ENCODE data around the gene NKAIN2. TPM values are rescaled to one million over a fixed set of nuclear protein-coding genes. Genes with fewer than 3 reads are reported as not detected.
"Not testable (repeated sequence)": the region's sequence is repeated elsewhere in the genome, so short reads cannot be mapped to it uniquely, and the experiment has no call there.

NKAIN2 gene
- total and polyA plus RNA-seq, 12 donors = 0.07 to 3.0 (median 0.28) TPM; not detected in 1

GRCh38 chr6:124297507-124297906, 493.8 kb downstream of the NKAIN2 start:
- Histone ChIP-seq H3K4me1 (no peaks in the 10 kb centered on the region), H3K27me3 (peaks cover 0 to 3% (median 0%) of the 10 kb centered on the region in 7 donors), H3K36me3 (no peaks in the 10 kb centered on the region), H3K4me3 (no peak overlapping the region), H3K27ac (no peak overlapping the region), H3K9me3 (no peaks in the 10 kb centered on the region)
- WGBS, 2 donors = 85 to 86% methylated on average over 6 of the region's 6 CpGs
- no peak for DNase-seq
- TF ChIP-seq CTCF (IDR thresholded peaks at IDR 0.05) = no peak
- intact Hi-C loops (cut with DNase I) = no loop called here
- ATAC-seq = no peak

GRCh38 chr6:124298730-124299129, 495.1 kb downstream of the NKAIN2 start:
- DNase-seq (no peak), ATAC-seq (no peak)
- Histone ChIP-seq H3K4me3 (no peak overlapping the region), H3K36me3 (no peaks in the 10 kb centered on the region), H3K4me1 (no peaks in the 10 kb centered on the region), H3K27me3 (peaks cover 0 to 3% (median 0%) of the 10 kb centered on the region in 7 donors), H3K9me3 (peaks cover 0 to 6% (median 0%) of the 10 kb centered on the region in 11 donors), H3K27ac (no peak overlapping the region)
- WGBS, 2 donors = 8 to 20% methylated on average over 1 of the region's 1 CpG
- intact Hi-C loops (cut with DNase I) = no loop called here
- TF ChIP-seq CTCF (IDR thresholded peaks at IDR 0.05) = no peak

GRCh38 chr6:124300907-124301306, 497.2 kb downstream of the NKAIN2 start:
- H3K4me3 ChIP-seq; intact Hi-C loops (cut with DNase I); DNase-seq; H3K4me1 ChIP-seq; H3K27me3 ChIP-seq; H3K27ac ChIP-seq; H3K9me3 ChIP-seq; H3K36me3 ChIP-seq; ATAC-seq: not testable (repeated sequence)
- WGBS, 2 donors = 85 to 94% methylated on average over 2 of the region's 2 CpGs

DNA sequence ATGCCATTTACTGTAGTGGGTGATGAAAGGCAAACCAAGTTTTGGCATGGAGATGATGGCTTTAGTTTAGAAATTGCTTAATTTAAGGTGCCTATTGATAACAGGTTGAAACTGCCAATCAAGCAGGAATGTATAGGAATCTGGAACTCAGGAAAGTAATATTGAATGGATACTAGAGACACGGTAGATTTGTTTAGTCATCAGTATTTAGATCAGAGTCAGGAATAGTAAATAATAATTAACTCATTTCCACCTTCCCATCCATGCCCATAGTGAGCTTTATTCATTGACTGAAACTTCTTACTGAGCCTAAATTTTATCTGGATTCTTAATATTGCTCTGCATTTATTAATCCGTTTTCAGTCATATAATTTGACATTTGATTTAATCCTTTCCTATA, 500.3 kb downstream of the NKAIN2 start:
- no peak overlapping the region for H3K4me3 ChIP-seq
- ATAC-seq = no peak

More for the DNA sequence above, 500.3 kb downstream of the NKAIN2 start:
- Histone ChIP-seq H3K27ac (no peak overlapping the region), H3K36me3 (no peaks in the 10 kb centered on the region), H3K4me1 (no peaks in the 10 kb centered on the region), H3K27me3 (peaks cover 0 to under 1% (median 0%) of the 10 kb centered on the region in 7 donors), H3K9me3 (peaks cover 0 to 6% (median 0%) of the 10 kb centered on the region in 11 donors)
- no peak for TF ChIP-seq CTCF (IDR thresholded peaks at IDR 0.05)
- 81 to 84% methylated on average over 2 of the region's 2 CpGs for WGBS, 2 donors
- DNase-seq = no peak
- intact Hi-C loops (cut with DNase I) = no loop called here

All from heart right ventricle (tissue), 16 donors.